Stimulated activated CD4-positive, alpha-beta T cell treated with anti-CD3 and anti-CD28 coated beads, Interleukin-4, amount 100 ng/mL, for 48 hours (primary cell): ENCODE measurements around the gene TOM1L2.

Source experiments
- DNase-seq, 2 donors: peaks; one replicate each; pipeline ENCODE4 v3.0.0-alpha.2; 2020; ENCODE audit warnings: low read depth in 2 of 2

The TOM1L2 gene

GRCh38 chr17:17836250-17836817, 135.9 kb downstream of the TOM1L2 start:
- DNase-seq, result peak; percentile 97

GRCh38 chr17:17835415-17836249, 136.6 kb downstream of the TOM1L2 start:
- no peak for DNase-seq

- DNase-seq, result no peak
Observed at GRCh38 chr17:17834974-17835373, 137.2 kb downstream of the TOM1L2 start.

GRCh38 chr17:17833658-17834357, 138.4 kb downstream of the TOM1L2 start:
- no peak for DNase-seq

GRCh38 chr17:17832032-17832363, 140.2 kb downstream of the TOM1L2 start:
- no peak for DNase-seq

- DNase-seq, result no peak
Observed at GRCh38 chr17:17831208-17832031, 140.8 kb downstream of the TOM1L2 start.

- no peak for DNase-seq
Observed at GRCh38 chr17:17830740-17831207, 141.4 kb downstream of the TOM1L2 start.

- DNase-seq, result no peak
Observed at GRCh38 chr17:17830269-17830567, 142.0 kb downstream of the TOM1L2 start.

GRCh38 chr17:17827826-17828621, 144.2 kb downstream of the TOM1L2 start:
- no peak for DNase-seq

GRCh38 chr17:17826942-17827785, 145.0 kb downstream of the TOM1L2 start:
- DNase-seq, result no peak

GRCh38 chr17:17826342-17826713, 145.9 kb downstream of the TOM1L2 start:
- no peak for DNase-seq

GRCh38 chr17:17824783-17825614, 147.2 kb downstream of the TOM1L2 start:
- no peak for DNase-seq

GRCh38 chr17:17824119-17824782, 147.9 kb downstream of the TOM1L2 start:
- DNase-seq, result peak in 1 of 2 donors; percentile 23

- peak; percentile 64 to 66 for DNase-seq
Observed at GRCh38 chr17:17823433-17824118, 148.6 kb downstream of the TOM1L2 start.

GRCh38 chr17:17822616-17823015, 149.6 kb downstream of the TOM1L2 start:
- DNase-seq, result no peak

- no peak for DNase-seq
Observed at GRCh38 chr17:17822189-17822588, 150.0 kb downstream of the TOM1L2 start.

GRCh38 chr17:17820463-17821158, 151.6 kb downstream of the TOM1L2 start:
- DNase-seq, result no peak

GRCh38 chr17:17820046-17820445, 152.2 kb downstream of the TOM1L2 start:
- DNase-seq, result no peak
